PC-9 (cell line): Measurements from ENCODE around the gene CYP4A22.
"Not testable (repeated sequence)": the region's sequence is repeated elsewhere in the genome, so short reads cannot be mapped to it uniquely, and the experiment has no call there.

Experiments used
- CTCF ChIP-seq: fragments of 200-600 bp; sonication (generic); conservative IDR thresholded peaks from 2 replicates; pipeline ENCODE4 v1.6.1; 2017; ENCODE audit warnings: mixed run types, antibody characterized with exemption, mild to moderate bottlenecking, moderate library complexity
- EZH2 ChIP-seq: fragments of 200-600 bp; sonication (generic); IDR thresholded peaks from 2 replicates; pipeline ENCODE4 v1.8.0; 2017; ENCODE audit warnings: antibody characterized with exemption, low read depth

DNA sequence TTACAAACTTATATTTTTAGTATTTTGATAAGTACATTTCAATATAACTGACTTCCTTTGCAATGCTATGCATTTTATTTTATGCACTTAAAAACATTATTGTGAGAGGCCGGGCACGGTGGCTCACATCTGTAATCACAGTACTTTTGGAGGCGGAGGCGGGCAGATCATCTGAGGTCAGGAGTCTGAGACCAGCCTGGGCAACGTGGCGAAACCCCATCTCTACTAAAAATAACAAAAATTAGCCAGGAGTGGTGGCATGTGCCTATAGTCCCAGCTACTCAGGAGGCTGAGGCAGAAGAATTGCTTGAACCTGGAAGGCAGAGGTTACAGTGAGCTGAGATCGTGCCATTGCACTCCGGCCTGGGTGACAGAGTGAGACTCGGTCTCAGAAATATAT lies 58.7 kb downstream of the CYP4A22 start:
- TF ChIP-seq CTCF, EZH2: not testable (repeated sequence)
